GM23248 (cell line): ENCODE data around the gene DGKG. TPM values are rescaled to one million over a fixed set of nuclear protein-coding genes. Genes with fewer than 3 reads are reported as not detected.

ENCODE experiments used
- DNase-seq: peaks from one replicate; pipeline ENCODE4 v3.0.0-alpha.2; 2015
- H2AFZ ChIP-seq: fragments of 200-600 bp; sonication (generic); 2 replicates; pipeline ENCODE4 v1.6.1; 2016; ENCODE audit warnings: antibody characterized with exemption
- H3F3A ChIP-seq: fragments of 200-600 bp; sonication (generic); 2 replicates; pipeline ENCODE4 v1.6.1; 2016; ENCODE audit warnings: mild to moderate bottlenecking, antibody characterized with exemption, mixed run types; ENCODE audit not compliant: insufficient read depth
- H3K27ac ChIP-seq: fragments of 200-600 bp; sonication (generic); 2 replicates; pipeline ENCODE4 v1.5.1; 2016; ENCODE audit warnings: mild to moderate bottlenecking
- H3K27me3 ChIP-seq: fragments of 200-600 bp; sonication (generic); replicated peaks from 2 replicates; pipeline ENCODE4 v1.6.1; 2016; ENCODE audit warnings: mild to moderate bottlenecking; ENCODE audit not compliant: insufficient read depth
- H3K36me3 ChIP-seq: fragments of 200-600 bp; sonication (generic); 2 replicates; pipeline ENCODE4 v1.6.1; 2016; ENCODE audit warnings: low read depth, mild to moderate bottlenecking
- H3K4me1 ChIP-seq: fragments of 200-600 bp; sonication (generic); 2 replicates; pipeline ENCODE4 v1.6.1; 2016; ENCODE audit warnings: mild to moderate bottlenecking; ENCODE audit not compliant: insufficient read depth
- H3K4me2 ChIP-seq: fragments of 200-600 bp; sonication (generic); one replicate; pipeline ENCODE4 v1.6.1; 2016; ENCODE audit warnings: mild to moderate bottlenecking; ENCODE audit not compliant: unreplicated experiment
- H3K4me3 ChIP-seq: fragments of 200-600 bp; sonication (generic); 2 replicates; pipeline ENCODE4 v1.5.1; 2016; ENCODE audit warnings: mild to moderate bottlenecking
- H3K79me2 ChIP-seq: fragments of 200-600 bp; sonication (generic); 2 replicates; pipeline ENCODE4 v1.6.1; 2016; ENCODE audit warnings: mild to moderate bottlenecking; ENCODE audit not compliant: insufficient read depth
- H3K9ac ChIP-seq: fragments of 200-600 bp; sonication (generic); 2 replicates; pipeline ENCODE4 v1.6.1; 2016; ENCODE audit warnings: mild to moderate bottlenecking
- H3K9me2 ChIP-seq: fragments of 200-600 bp; sonication (generic); 2 replicates; pipeline ENCODE4 v1.6.1; 2016; ENCODE audit warnings: mixed run types, mild to moderate bottlenecking, moderate library complexity; ENCODE audit not compliant: insufficient read depth
- H3K9me3 ChIP-seq: fragments of 200-600 bp; sonication (generic); one replicate; pipeline ENCODE4 v1.6.1; 2017; ENCODE audit warnings: low read depth
- H4K20me1 ChIP-seq: fragments of 200-600 bp; sonication (generic); 2 replicates; pipeline ENCODE4 v1.6.0; 2016; ENCODE audit not compliant: insufficient read depth
- EZH2 ChIP-seq: fragments of 200-600 bp; sonication (generic); IDR thresholded peaks from 2 replicates; pipeline ENCODE4 v1.6.1; 2018; ENCODE audit warnings: antibody characterized with exemption, mild to moderate bottlenecking; ENCODE audit not compliant: insufficient read depth, poor library complexity, severe bottlenecking
- EZH2phosphoT487 ChIP-seq: fragments of 200-600 bp; sonication (generic); IDR thresholded peaks from 2 replicates; pipeline ENCODE4 v1.6.1; 2018; ENCODE audit warnings: antibody characterized with exemption, moderate library complexity, mild to moderate bottlenecking, low read depth; ENCODE audit not compliant: insufficient read depth
- WGBS, 2 experiments: methylation state at CpG; one replicate each; pipeline ENCODE4 v1.1.6; 2015 to 2017; ENCODE audit warnings: low lambda C conversion rate in 2 of 2, low coverage in 1 of 2; ENCODE audit errors: missing lambda C conversion rate in 2 of 2; 5-methylcytosine and 5-hydroxymethylcytosine counted together
- in situ Hi-C: fragments of 300-500 bp; cut with MboI; formaldehyde crosslinking; loops from 2 replicates; pipeline ENCODE4 v1.15.0; 2020
- polyA plus RNA-seq: library from polyadenylated mRNA; unstranded; fragments of >200 nt; fragmentation: Nextera tagmentation; extraction: Ambion mirVana; gene quantifications from 2 replicates; pipeline ENCODE4 v1.2.1, GENCODE V29; 2016
- total RNA-seq: library from RNA; depleted of rRNA; stranded (reverse); fragments of >200 nt; shearing (Covaris generic); gene quantifications from 2 replicates; pipeline ENCODE4 v1.2.3, GENCODE V29; 2014

Gene DGKG
- total and polyA plus RNA-seq, 2 experiments from 2014 or later = not detected

DNA sequence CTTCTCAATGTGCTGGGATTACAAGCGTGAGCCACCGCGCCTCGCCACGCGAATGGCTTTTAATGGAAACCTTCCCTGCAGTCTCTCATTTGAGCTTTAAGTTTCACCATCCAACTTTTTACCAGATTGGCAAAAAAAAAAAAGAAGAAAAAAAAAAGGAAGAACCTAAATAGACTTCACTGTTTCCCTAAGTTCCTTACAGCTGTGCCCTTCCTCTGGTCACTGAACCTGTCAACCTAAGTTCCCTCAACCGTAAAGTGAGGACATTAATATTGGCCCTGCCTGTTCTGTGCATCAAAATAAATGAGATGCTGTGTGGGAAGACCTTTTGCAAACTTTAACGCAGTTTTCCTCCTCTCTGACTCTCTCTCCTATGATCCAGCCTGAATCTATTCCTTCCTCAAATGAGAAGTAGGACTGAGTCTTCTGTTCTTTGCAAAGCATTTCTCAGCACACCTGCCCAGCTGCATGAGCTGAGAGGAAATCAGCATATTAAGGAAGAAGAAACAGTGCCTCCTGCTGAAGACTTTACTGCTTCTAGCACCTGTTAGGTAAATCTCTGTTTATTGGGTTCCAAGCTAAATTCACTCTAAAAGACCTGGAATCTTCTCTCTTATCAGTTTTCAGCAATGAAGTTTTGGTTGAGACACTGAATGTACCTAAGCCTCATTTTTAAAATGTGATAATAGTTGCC is 153.6 kb downstream of the DGKG start:
- H3K27me3 ChIP-seq = peaks cover 12% of the 10 kb centered on the region; the same call in 1 of the 2 replicates
- 75 to 80% methylated on average over 8 of the region's 8 CpGs for WGBS, 2 experiments

DNA sequence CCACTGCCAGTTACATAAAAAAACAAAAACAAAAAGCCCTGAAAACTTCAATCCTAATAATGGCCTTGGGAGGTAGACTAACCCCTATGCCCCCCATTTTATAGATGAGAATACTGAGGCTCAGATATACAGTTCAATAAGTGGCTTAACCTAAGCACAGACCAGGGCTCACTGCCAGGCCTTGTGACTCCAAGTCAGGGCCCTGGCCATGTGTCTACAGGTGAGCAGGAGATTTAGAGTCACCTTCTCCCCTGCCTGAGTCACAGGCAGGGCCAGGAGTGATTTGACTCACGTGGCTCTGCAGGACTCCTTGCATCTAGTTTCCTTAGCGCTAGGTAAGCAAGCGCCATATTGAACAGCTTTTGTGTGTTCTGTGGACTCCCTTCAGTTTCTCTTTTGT is 154.5 kb downstream of the DGKG start:
- Histone ChIP-seq H3K9ac (no peak overlapping the region), H3K27ac (no peak overlapping the region), H3K9me3 (no peaks in the 10 kb centered on the region), H3K9me2 (no peaks in the 10 kb centered on the region), H3K79me2 (no peaks in the 10 kb centered on the region), H3K36me3 (no peaks in the 10 kb centered on the region), H3K4me3 (no peak overlapping the region), H2AFZ (no peak overlapping the region), H3K4me2 (no peak overlapping the region), H3F3A (no peaks in the 10 kb centered on the region), H3K27me3 (peaks cover 16% of the 10 kb centered on the region), H3K4me1 (peaks cover 11% of the 10 kb centered on the region), H4K20me1 (no peaks in the 10 kb centered on the region)
- in situ Hi-C loops = no loop called here
- TF ChIP-seq EZH2phosphoT487 = no peak
- no peak for TF ChIP-seq EZH2
- no peak for DNase-seq
- WGBS, 2 experiments = 62 to 85% methylated on average over 3 of the region's 3 CpGs

More for the DNA sequence above, 153.6 kb downstream of the DGKG start:
- Histone ChIP-seq H3K4me2 (no peak overlapping the region), H3K27ac (no peak overlapping the region), H3K36me3 (no peaks in the 10 kb centered on the region), H3K79me2 (no peaks in the 10 kb centered on the region), H4K20me1 (no peaks in the 10 kb centered on the region), H3K9ac (no peak overlapping the region), H3F3A (no peaks in the 10 kb centered on the region), H3K4me3 (no peak overlapping the region), H3K4me1 (peaks cover 11% of the 10 kb centered on the region), H3K9me3 (no peaks in the 10 kb centered on the region), H3K9me2 (no peaks in the 10 kb centered on the region), H2AFZ (no peak overlapping the region)
- no peak for TF ChIP-seq EZH2
- TF ChIP-seq EZH2phosphoT487 = no peak
- DNase-seq = no peak
- in situ Hi-C loops = no loop called here

DNA sequence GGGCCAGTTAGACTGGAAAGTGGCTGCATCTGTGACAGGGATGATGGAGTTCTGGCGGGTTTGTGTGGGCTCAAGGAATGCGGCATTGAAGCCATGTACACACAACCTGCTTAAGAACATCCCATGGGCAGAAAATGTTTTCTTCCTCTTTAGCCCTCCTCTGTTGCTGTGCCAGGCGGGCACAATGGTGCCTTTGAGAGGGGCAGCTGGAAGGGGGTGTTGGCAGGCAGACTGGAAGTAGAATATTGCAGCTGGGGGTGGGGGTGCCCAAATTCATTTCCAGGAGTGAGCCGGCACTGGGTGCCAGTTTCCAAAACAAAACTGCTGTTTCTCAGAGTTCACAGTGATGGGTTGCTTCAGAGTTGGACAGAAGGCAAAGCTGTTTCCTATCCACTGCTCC is 161.3 kb downstream of the DGKG start:
- in situ Hi-C loops = no loop called here
- H3K27ac ChIP-seq = no peak overlapping the region
- H3K27me3 ChIP-seq = peaks cover 26% of the 10 kb centered on the region
- H3K4me3 ChIP-seq = no peak overlapping the region
- H3K4me2 ChIP-seq = no peak overlapping the region
- no peaks in the 10 kb centered on the region for H4K20me1 ChIP-seq
- DNase-seq = no peak
- H3K4me1 ChIP-seq = no peaks in the 10 kb centered on the region
- H3K9me3 ChIP-seq = no peaks in the 10 kb centered on the region
- no peaks in the 10 kb centered on the region for H3K9me2 ChIP-seq
- no peak overlapping the region for H3K9ac ChIP-seq
- H3F3A ChIP-seq = no peaks in the 10 kb centered on the region
- H3K79me2 ChIP-seq = no peaks in the 10 kb centered on the region
- no peaks in the 10 kb centered on the region for H3K36me3 ChIP-seq
- no peak for TF ChIP-seq EZH2phosphoT487
- no peak for TF ChIP-seq EZH2
- 53 to 55% methylated on average over 4 of the region's 4 CpGs for WGBS, 2 experiments
- no peak overlapping the region for H2AFZ ChIP-seq

DNA sequence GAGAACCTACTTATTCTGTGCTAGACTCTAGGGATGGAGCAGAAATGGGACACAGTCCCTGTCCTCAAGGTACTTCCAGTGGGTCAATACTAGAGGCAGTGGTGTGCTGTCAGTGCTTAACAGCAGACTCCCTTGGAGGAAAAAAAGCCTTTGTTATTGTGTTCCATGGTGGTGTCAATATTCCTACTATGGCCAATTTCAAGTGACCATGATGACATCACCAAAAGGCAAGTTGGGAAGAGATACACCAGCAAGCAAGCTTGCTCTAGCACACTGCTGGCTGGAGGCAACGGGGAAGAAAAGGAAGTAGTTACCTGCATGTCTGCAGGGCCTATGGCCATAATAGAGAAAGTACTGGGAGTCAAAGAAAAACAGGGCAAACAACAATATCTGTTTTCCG is 163.6 kb downstream of the DGKG start:
- WGBS, 2 experiments = 58 to 59% methylated on average over 2 of the region's 2 CpGs
- DNase-seq = no peak

More for the DNA sequence above, 163.6 kb downstream of the DGKG start:
- Histone ChIP-seq H3K4me2 (no peak overlapping the region), H3K36me3 (no peaks in the 10 kb centered on the region), H3K79me2 (no peaks in the 10 kb centered on the region), H3K27ac (no peak overlapping the region), H3K9me2 (no peaks in the 10 kb centered on the region), H3K4me3 (no peak overlapping the region), H3F3A (no peaks in the 10 kb centered on the region), H3K9ac (no peak overlapping the region), H3K4me1 (no peaks in the 10 kb centered on the region), H2AFZ (no peak overlapping the region), H3K9me3 (no peaks in the 10 kb centered on the region), H4K20me1 (no peaks in the 10 kb centered on the region), H3K27me3 (peaks cover 48% of the 10 kb centered on the region)
- in situ Hi-C loops = no loop called here
- no peak for TF ChIP-seq EZH2
- no peak for TF ChIP-seq EZH2phosphoT487
